Lower leg skin (tissue), 3 donors: Measurements from ENCODE around the gene ADAM10.

ENCODE experiments used
- POLR2A ChIP-seq, 2 donors: fragments of 450-650 bp; IDR thresholded peaks; one replicate each; pipeline ENCODE4 v1.6.1; 2016 to 2017; ENCODE audit warnings: antibody characterized with exemption in 2 of 2, mild to moderate bottlenecking in 1 of 2, moderate library complexity in 1 of 2
- TF ChIP-seq, protein P1 (sequence below), 3 donors: fragments of 450-650 bp; IDR thresholded peaks; one replicate each; pipeline ENCODE4 v1.5.1; 2016; ENCODE audit warnings: antibody characterized with exemption in 3 of 3, mild to moderate bottlenecking in 3 of 3, moderate library complexity in 2 of 3

- TF ChIP-seq, protein P1, sequence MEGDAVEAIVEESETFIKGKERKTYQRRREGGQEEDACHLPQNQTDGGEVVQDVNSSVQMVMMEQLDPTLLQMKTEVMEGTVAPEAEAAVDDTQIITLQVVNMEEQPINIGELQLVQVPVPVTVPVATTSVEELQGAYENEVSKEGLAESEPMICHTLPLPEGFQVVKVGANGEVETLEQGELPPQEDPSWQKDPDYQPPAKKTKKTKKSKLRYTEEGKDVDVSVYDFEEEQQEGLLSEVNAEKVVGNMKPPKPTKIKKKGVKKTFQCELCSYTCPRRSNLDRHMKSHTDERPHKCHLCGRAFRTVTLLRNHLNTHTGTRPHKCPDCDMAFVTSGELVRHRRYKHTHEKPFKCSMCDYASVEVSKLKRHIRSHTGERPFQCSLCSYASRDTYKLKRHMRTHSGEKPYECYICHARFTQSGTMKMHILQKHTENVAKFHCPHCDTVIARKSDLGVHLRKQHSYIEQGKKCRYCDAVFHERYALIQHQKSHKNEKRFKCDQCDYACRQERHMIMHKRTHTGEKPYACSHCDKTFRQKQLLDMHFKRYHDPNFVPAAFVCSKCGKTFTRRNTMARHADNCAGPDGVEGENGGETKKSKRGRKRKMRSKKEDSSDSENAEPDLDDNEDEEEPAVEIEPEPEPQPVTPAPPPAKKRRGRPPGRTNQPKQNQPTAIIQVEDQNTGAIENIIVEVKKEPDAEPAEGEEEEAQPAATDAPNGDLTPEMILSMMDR (IDR thresholded peaks at IDR 0.05): no peak
- no peak for TF ChIP-seq POLR2A (IDR thresholded peaks at IDR 0.05)
Observed at GRCh38 chr15:58590236-58590635, 159.3 kb downstream of the ADAM10 start.
